Posterior cingulate gyrus (tissue), 11 donors: ENCODE measurements around the gene RHBDD1.

Experiments
- DNase-seq, 10 donors: peaks; one replicate each; pipeline versions ENCODE4 v3.0.0 to v3.0.0-alpha.2; 2020 to 2021; ENCODE audit warnings: mixed read lengths in 3 of 10
- intact Hi-C: fragments of 100-400 bp; cut with DNase I; formaldehyde crosslinking; loops from one replicate; pipeline ENCODE4 v1.15.1; 2023

RHBDD1 gene, protein sequence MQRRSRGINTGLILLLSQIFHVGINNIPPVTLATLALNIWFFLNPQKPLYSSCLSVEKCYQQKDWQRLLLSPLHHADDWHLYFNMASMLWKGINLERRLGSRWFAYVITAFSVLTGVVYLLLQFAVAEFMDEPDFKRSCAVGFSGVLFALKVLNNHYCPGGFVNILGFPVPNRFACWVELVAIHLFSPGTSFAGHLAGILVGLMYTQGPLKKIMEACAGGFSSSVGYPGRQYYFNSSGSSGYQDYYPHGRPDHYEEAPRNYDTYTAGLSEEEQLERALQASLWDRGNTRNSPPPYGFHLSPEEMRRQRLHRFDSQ

DNA sequence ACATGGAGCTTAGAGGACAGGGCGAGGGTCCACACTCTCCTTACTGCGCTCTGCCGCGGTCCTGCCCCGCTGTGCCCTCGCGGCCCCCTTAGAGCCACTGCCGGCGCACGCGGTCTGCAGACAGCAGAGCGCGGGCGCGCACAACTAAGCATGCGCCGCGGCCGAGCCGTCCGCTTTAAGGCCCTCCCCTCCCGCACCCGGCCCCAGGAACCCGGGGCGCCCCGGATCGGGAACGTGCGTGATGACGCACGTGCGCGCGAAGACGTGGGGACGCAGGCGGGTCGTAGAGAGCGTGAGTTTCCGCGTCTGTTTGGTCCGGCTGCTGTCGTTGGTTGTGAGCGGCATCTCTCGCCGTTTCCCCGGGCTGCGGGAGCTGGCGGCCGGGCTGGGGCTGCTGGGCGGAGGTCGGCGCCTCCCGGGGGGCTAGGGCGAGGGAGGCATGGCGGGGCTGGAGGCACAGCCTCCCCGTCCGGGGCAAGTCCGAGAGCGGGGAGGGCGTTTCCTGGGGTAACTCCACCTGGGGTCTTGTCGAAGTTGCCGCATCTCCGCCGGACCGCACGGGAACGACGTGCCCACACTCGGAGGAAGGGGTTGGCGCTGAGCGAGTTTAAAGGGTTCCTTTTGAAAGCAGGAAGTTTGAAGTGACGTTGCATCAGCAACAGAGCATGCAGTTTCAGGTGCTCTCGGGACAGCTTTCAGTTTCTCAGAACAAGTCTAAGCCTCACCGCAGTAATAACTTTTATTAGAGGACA is at the start of gene RHBDD1:
Gene RHBDD1 (plus strand): TSS at position 259 of the 752 bp plus-strand sequence. CDS start 28,640 bp downstream, outside the sequence.
- peak; percentile 86 to 99 (median 93) for DNase-seq
- intact Hi-C loops: no loop called here

DNA sequence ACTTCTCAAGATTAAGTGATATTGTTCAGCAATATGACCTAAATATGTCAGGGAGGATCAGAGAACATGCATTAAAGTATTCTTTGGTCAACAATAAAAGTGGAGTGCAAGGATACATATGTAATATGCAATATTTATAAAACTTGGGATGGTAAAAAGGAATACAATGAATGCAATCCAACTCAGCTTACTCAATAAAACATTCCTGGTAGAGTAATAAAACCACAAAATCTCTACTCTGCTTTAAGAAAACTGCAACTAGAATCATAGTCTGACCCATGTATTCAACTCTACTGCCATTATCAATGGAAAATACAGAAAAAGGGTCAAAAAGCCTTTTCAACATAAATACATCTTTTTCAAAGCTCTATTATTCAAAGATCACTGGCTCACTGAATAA is 47.8 kb upstream of the RHBDD1 start:
- no peak for DNase-seq
- intact Hi-C loops: no loop called here

DNA sequence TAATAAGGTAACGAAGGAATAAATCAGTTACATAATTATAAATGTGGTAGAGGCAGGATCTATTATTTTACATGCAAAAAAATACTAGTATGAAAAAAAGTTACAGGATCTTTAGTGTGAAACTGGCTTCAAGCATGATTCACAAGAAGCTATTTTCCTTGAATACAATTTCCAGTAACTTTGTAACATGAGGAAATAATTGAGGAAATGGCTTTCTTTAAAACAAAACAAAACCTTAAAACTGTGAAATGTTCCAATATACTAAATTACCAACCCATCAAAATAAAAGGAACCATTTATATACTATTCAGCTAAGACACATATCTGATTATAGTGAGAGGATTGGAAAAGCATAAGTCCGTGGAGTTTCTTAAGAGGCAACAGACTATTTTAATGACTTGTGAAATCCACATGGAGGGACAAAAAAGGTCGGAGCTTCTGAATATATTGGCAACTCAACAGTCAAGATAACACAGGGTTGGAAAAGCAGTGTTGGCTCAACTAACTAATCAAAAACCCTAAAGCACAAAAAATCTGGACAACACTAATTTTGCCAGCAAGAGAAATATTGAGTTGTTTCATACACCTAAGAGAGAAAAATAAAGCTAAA is 46.9 kb upstream of the RHBDD1 start:
- no peak for DNase-seq
- intact Hi-C loops: no loop called here

GRCh38 chr2:226790011-226790410 is 45.8 kb upstream of the RHBDD1 start:
- intact Hi-C loops: no loop called here
- no peak for DNase-seq

DNA sequence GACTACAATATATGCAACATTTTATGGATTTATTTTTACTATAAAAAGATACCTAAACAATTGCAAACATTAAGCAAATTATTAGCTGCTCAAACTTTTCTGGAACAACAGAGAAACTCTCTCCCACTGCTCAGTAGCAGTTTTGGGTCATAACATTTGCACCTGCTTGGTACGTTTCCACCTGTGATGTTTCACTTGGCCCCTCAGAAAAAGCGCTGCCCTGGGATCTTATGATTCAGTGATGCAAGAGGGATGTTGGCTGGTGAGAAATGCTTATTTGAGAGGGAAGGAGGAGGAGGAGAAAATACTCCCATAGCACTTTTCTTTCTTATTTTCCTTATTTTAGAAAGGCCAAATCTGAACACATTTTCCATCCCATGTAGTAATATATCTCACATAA is 45.4 kb upstream of the RHBDD1 start:
- intact Hi-C loops: no loop called here
- DNase-seq: no peak

DNA sequence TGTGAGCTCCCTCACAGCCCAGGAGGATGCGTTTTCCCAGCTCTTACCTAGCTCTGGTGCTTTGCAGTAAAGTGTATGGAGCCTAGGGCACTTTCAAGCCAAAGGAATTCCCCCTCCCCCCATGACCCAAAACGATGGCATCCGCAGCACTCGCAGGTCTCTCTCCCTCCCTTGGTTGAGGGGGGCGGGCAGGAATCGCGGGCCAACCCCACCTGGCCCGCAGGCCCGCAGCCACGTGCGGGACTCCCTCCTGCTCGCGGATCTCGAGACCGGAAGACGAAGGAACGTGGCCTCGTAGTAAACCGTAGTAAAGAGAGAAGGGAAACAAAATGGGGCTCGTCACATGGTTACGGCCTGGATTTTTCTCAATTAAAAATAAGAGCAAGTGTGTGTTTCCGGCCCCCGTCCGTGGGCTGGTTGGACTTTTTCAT is 44.8 kb upstream of the RHBDD1 start:
- peak in 2 of 10 donors; percentile 36 to 82 for DNase-seq
- intact Hi-C loops: no loop called here

DNA sequence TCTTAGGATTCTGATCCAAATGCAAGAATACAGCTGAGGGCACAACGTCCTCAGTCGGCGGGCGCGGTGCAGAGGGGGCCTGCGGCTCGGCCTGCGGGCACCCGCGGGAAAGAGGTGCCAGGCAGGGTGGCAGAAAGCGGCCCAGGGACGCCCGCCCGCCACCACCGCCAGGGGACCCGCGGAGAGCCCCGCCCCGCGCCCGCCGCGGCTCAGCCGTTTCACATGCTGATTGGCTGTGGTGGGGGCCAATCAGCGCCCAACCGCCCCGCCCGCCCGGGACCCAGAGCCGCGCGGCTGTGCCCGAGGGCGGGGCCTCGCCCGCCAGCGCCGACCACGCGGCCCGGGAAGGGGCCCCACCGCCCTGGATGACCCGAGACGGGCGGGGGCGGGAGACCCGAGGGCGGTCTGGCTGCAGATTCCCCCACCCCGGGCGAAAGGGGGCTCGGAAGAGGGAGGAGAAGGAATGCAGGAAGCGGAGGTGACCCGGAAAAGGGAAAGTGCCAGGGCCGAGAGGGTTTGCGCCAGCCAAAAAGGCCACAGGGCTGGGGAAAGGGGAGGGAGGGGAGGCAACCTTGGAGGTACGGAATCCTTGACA is 44.3 kb upstream of the RHBDD1 start:
- peak; percentile 85 to 99 (median 92) for DNase-seq
- intact Hi-C loops: no loop called here

DNA sequence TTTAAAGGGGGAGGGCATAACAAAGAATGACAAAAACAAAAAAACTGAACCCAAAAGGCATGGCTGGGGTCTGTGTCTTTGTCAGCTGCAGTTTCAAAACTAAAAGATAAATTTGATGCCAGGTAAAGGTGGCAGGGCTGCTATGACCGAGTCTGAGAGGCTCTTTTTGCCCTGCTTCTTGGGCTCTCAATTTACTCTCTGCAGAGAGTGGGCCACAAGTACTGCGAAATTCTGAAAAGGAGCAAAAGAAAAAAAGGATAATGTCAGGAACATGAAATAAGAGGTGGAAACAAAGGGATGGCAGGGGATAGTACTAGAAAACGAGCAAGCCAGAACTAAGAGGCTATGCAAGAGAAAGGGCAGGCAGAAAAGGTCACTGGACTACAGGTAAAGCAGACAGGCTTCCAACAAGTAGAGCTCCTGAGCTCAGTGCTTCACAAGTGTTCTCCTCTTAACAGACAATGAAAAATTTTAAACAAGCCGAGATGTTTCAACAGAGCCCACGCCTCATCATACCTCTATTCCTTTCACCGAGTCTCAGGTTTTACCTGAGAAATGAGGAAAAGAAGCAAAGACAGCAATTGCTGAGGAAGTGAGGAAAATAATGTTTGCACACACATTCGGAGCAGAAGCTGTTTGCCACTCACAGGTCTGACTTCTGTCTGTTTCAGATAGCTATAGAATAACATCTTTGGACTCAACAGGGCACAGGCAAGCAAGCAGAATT is 43.5 kb upstream of the RHBDD1 start:
- DNase-seq: no peak
- intact Hi-C loops: no loop called here

GRCh38 chr2:226793646-226794045 is 42.2 kb upstream of the RHBDD1 start:
- DNase-seq: no peak
- intact Hi-C loops: no loop called here

DNA sequence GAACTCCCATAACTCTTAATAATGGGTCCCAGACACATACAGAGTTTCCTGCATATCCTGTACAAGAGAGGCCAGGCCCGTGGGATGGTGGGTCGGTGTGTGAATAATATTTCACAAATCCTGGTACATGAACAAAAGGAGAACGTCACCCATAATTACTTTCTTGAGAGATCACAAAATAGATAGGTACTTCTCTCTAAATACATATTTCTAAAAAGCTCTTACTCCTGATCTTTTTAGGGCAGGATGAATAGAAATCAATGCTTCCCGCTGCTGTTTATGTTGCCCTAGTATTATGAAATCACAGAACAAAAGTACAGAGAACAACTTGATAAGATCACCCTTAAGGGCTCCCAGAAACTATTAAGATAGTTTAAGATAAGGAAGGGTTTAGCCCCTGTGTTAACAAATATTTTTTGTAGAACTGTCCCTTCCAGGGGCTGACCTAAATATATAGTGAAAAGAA is 41.6 kb upstream of the RHBDD1 start:
- intact Hi-C loops: no loop called here
- no peak for DNase-seq

DNA sequence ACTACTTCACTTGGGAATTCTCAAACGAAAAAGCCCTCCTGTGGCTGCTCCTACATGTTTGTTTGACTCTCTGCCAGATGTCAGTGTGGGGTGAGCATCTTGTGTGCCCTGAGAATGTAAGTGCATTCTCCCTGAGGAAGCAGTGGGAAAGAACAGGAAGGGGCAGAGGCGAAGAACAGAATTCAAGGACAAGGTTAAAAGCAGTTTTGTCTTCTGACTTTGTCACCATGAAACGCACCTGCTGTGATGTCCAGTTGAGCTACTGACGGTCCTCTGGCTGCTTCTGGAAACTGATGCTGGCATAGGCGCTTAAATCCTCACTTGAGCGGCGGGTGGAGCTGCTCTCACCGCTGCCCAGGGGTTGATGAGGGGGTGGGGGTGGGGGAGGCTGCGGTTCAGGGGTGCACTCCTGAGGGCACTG is 41.1 kb upstream of the RHBDD1 start:
- no peak for DNase-seq
- intact Hi-C loops: no loop called here

- intact Hi-C loops: no loop called here
- DNase-seq: peak in 4 of 10 donors; percentile 12 to 86 (median 74)
Measured at GRCh38 chr2:226795281-226796011, 40.4 kb upstream of the RHBDD1 start.

GRCh38 chr2:226796012-226796839 is 39.6 kb upstream of the RHBDD1 start:
- peak in 4 of 10 donors; percentile 15 to 83 (median 73) for DNase-seq

DNA sequence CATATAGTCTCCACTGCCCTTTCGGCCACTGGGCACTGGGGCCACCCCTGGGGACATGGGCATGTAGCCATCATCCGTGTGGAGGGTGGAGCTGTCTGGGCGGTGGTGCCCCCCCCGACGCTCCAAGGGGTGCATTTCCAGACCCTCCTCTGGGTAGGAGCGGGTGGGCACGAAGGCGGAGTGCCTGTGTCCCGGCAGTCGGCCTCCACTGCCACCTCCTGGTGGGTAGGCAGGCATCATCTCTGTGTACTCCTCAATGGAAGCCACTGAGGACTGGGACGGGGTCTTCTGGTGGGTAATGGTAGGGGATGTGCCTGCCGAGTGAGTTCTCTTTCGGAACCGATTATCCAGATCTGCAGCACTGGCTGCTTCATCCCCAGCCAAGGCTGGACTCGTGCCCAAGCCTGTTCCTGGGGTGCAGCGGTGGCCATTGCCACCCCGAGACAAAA is 39.0 kb upstream of the RHBDD1 start:
- intact Hi-C loops: no loop called here

More at GRCh38 chr2:226796012-226796839, 39.6 kb upstream of the RHBDD1 start:
- intact Hi-C loops: no loop called here

DNA sequence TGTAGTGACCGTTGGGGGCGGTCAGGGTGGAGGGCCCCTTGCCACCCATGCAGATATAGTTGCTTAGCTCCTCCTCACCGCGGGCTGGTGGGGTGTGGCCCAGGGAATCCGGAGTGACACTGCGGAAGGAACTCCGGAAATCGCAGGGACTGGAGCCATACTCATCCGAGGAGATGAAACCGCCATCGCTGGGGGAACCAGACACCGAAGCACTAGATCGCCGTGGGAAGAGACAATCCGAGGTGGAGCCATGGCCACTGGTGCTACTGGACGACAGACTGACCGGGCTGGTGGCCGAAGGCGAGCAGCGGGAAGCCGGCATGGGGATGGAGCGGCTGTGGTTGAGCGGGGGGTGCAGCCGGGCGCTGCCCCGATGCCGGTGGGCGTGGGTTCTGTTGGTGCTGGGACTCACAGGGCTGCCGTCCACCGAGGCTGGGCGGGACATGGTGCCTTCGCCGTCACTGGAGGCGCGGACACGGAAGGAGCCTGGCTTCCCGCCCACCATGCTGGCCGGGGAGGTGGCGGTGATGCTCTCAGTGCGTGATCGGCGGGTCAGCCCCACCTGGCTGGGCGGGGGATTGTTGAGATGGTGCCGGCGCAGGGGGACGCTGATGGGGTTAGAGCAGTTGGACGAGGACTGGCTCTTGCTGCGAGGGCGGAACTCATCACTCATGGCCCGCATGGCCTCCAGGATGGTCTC is 38.4 kb upstream of the RHBDD1 start:
- peak in 3 of 10 donors; percentile 69 to 81 (median 78) for DNase-seq
- intact Hi-C loops: no loop called here

More for the DNA sequence above, 39.0 kb upstream of the RHBDD1 start:
- DNase-seq: peak in 7 of 10 donors; percentile 21 to 84 (median 51)

- intact Hi-C loops: no loop called here
- peak in 2 of 10 donors; percentile 76 to 83 for DNase-seq
Measured at GRCh38 chr2:226797989-226798421, 37.8 kb upstream of the RHBDD1 start.

GRCh38 chr2:226798422-226799210 is 37.2 kb upstream of the RHBDD1 start:
- peak in 9 of 10 donors; percentile 37 to 93 (median 67) for DNase-seq
- intact Hi-C loops: no loop called here
